Urinary bladder (tissue), 4 donors: ENCODE measurements around the gene PDE6D. TPM values are rescaled to one million over a fixed set of nuclear protein-coding genes. Genes with fewer than 3 reads are reported as not detected.
A peak's percentile ranks its signal among the peaks of the same experiment; 100 is the strongest.

Source experiments
- DNase-seq: peaks from one replicate; pipeline ENCODE4 v3.0.0-alpha.2; 2015; ENCODE audit errors: extremely low spot score
- H3K27ac ChIP-seq: one replicate; pipeline ENCODE4 v1.5.1; 2013; ENCODE audit warnings: low read depth, mild to moderate bottlenecking, moderate library complexity
- H3K36me3 ChIP-seq: one replicate; pipeline ENCODE4 v1.6.1; 2013; ENCODE audit warnings: mild to moderate bottlenecking, moderate library complexity; ENCODE audit not compliant: insufficient read depth
- H3K4me1 ChIP-seq: one replicate; pipeline ENCODE4 v1.6.1; 2013; ENCODE audit warnings: mild to moderate bottlenecking, moderate library complexity; ENCODE audit not compliant: insufficient read depth
- H3K4me3 ChIP-seq: one replicate; pipeline ENCODE4 v1.5.1; 2013; ENCODE audit warnings: low read depth, low read length
- WGBS: extraction: QIAGEN DNeasy Blood & Tissue Kit; methylation state at CpG from one replicate; pipeline ENCODE4 v1.1.7; 2013; 5-methylcytosine and 5-hydroxymethylcytosine counted together
- polyA plus RNA-seq: library from polyadenylated mRNA; stranded (reverse); fragments of 200-250 nt; gene quantifications from one replicate; pipeline ENCODE4 v1.2.3, GENCODE V29; 2013
- total RNA-seq: library from RNA; depleted of rRNA; stranded (reverse); fragments of >200 nt; gene quantifications from one replicate; pipeline ENCODE4 v1.2.3, GENCODE V29; 2014
- donor health status: healthy with polysubstance abuse.
- donor health status: healthy.

Gene PDE6D
- total and polyA plus RNA-seq, 2 donors: 27.0 to 40.6 TPM

GRCh38 chr2:231710799-231711676 lies 70.0 kb downstream of the PDE6D start:
- H3K36me3 ChIP-seq: no peaks in the 10 kb centered on the region
- WGBS: 5% methylated on average over 43 of the region's 43 CpGs
- H3K4me3 ChIP-seq: peak overlapping the region; percentile 99
- DNase-seq: no peak
- peak overlapping the region; percentile 57 for H3K27ac ChIP-seq
- H3K4me1 ChIP-seq: no peaks in the 10 kb centered on the region

GRCh38 chr2:231709981-231710798 lies 70.9 kb downstream of the PDE6D start:
- peak overlapping the region; percentile 99 for H3K4me3 ChIP-seq
- no peaks in the 10 kb centered on the region for H3K36me3 ChIP-seq
- no peaks in the 10 kb centered on the region for H3K4me1 ChIP-seq
- DNase-seq: no peak
- under 1% methylated on average over 105 of the region's 105 CpGs for WGBS
- H3K27ac ChIP-seq: peak overlapping the region; percentile 98

GRCh38 chr2:231709636-231709980 lies 71.5 kb downstream of the PDE6D start:
- Histone ChIP-seq H3K36me3 (no peaks in the 10 kb centered on the region), H3K27ac (peak overlapping the region; percentile 98), H3K4me1 (peaks cover 2% of the 10 kb centered on the region), H3K4me3 (peak overlapping the region; percentile 99)
- no peak for DNase-seq
- under 1% methylated on average over 33 of the region's 33 CpGs for WGBS

GRCh38 chr2:231708773-231709635 lies 72.1 kb downstream of the PDE6D start:
- Histone ChIP-seq H3K36me3 (no peaks in the 10 kb centered on the region), H3K4me3 (peak overlapping the region; percentile 99), H3K4me1 (peaks cover 2% of the 10 kb centered on the region), H3K27ac (peak overlapping the region; percentile 98)
- DNase-seq: no peak
- WGBS: under 1% methylated on average over 117 of the region's 118 CpGs

GRCh38 chr2:231707927-231708772 lies 72.9 kb downstream of the PDE6D start, which contains the start of gene PTMA:
PTMA (plus strand) TSS chr2:231708525; CDS start chr2:231708707, 182 bp downstream.
- H3K4me1 ChIP-seq: peaks cover 2% of the 10 kb centered on the region
- H3K36me3 ChIP-seq: no peaks in the 10 kb centered on the region
- peak; percentile 96 for DNase-seq
- under 1% methylated on average over 92 of the region's 97 CpGs for WGBS
- H3K27ac ChIP-seq: peak within 1 kb of the TSS; percentile 99
- peak within 1 kb of the TSS; percentile 99 for H3K4me3 ChIP-seq

GRCh38 chr2:231707625-231707926 lies 73.5 kb downstream of the PDE6D start:
- DNase-seq: no peak
- WGBS: 8% methylated on average over 30 of the region's 30 CpGs

GRCh38 chr2:231706731-231707624 lies 74.1 kb downstream of the PDE6D start:
- H3K4me1 ChIP-seq: peaks cover 2% of the 10 kb centered on the region
- peak overlapping the region; percentile 99 for H3K27ac ChIP-seq
- peak; percentile 97 for DNase-seq
- WGBS: under 1% methylated on average over 66 of the region's 66 CpGs
- H3K36me3 ChIP-seq: no peaks in the 10 kb centered on the region
- H3K4me3 ChIP-seq: peak overlapping the region; percentile 60

More at GRCh38 chr2:231707625-231707926, 73.5 kb downstream of the PDE6D start:
- no peaks in the 10 kb centered on the region for H3K36me3 ChIP-seq
- H3K27ac ChIP-seq: peak overlapping the region; percentile 99
- peaks cover 2% of the 10 kb centered on the region for H3K4me1 ChIP-seq
- peak overlapping the region; percentile 37 for H3K4me3 ChIP-seq

- H3K4me1 ChIP-seq: peaks cover 2% of the 10 kb centered on the region
- 96% methylated on average over 3 of the region's 3 CpGs for WGBS
- H3K36me3 ChIP-seq: no peaks in the 10 kb centered on the region
- H3K4me3 ChIP-seq: no peak overlapping the region
- no peak for DNase-seq
- H3K27ac ChIP-seq: no peak overlapping the region
These were observed 77.1 kb downstream of the PDE6D start for GRCh38 chr2:231704017-231704416.

GRCh38 chr2:231701456-231702373 lies 79.4 kb downstream of the PDE6D start:
- Histone ChIP-seq H3K27ac (peak overlapping the region; percentile 56), H3K4me1 (peaks cover 2% of the 10 kb centered on the region), H3K36me3 (no peaks in the 10 kb centered on the region), H3K4me3 (no peak overlapping the region)
- WGBS: 73% methylated on average over 22 of the region's 22 CpGs
- DNase-seq: no peak

- Histone ChIP-seq H3K27ac (no peak overlapping the region), H3K4me3 (no peak overlapping the region), H3K4me1 (no peaks in the 10 kb centered on the region), H3K36me3 (no peaks in the 10 kb centered on the region)
- 76% methylated on average over 9 of the region's 9 CpGs for WGBS
- no peak for DNase-seq
These were observed 82.1 kb downstream of the PDE6D start for GRCh38 chr2:231699006-231699405.

GRCh38 chr2:231696004-231696367 lies 85.1 kb downstream of the PDE6D start:
- no peak overlapping the region for H3K4me3 ChIP-seq
- DNase-seq: no peak
- H3K4me1 ChIP-seq: no peaks in the 10 kb centered on the region
- 50% methylated on average over 2 of the region's 2 CpGs for WGBS
- no peak overlapping the region for H3K27ac ChIP-seq
- no peaks in the 10 kb centered on the region for H3K36me3 ChIP-seq
